Endodermal cell (in vitro differentiated cells): ENCODE data around the gene GJC2. TPM values are rescaled to one million over a fixed set of nuclear protein-coding genes. Genes with fewer than 3 reads are reported as not detected.

ENCODE experiments used
- DNase-seq: peaks from one replicate; pipeline ENCODE4 v3.0.0-alpha.2; 2017
- H3K27ac ChIP-seq: 2 replicates; pipeline ENCODE4 v1.5.1; 2013; ENCODE audit warnings: mild to moderate bottlenecking, low read depth, low read length, moderate library complexity
- H3K27me3 ChIP-seq: 2 replicates; pipeline ENCODE4 v1.6.1; 2013; ENCODE audit warnings: mild to moderate bottlenecking, low read length, moderate library complexity; ENCODE audit not compliant: insufficient read depth, control insufficient read depth, poor library complexity, severe bottlenecking
- H3K36me3 ChIP-seq: 2 replicates; pipeline ENCODE4 v1.7.0; 2013; ENCODE audit warnings: mild to moderate bottlenecking, low read length, moderate library complexity; ENCODE audit not compliant: control insufficient read depth, insufficient read depth
- H3K4me1 ChIP-seq: one replicate; pipeline ENCODE4 v1.7.0; 2013; ENCODE audit warnings: low read length; ENCODE audit not compliant: control insufficient read depth, insufficient read depth
- H3K4me3 ChIP-seq: 2 replicates; pipeline ENCODE4 v1.5.1; 2013; ENCODE audit warnings: mild to moderate bottlenecking, low read length, moderate library complexity
- H3K9ac ChIP-seq: 2 replicates; pipeline ENCODE4 v1.6.1; 2013; ENCODE audit warnings: mild to moderate bottlenecking, low read length, moderate library complexity; ENCODE audit not compliant: poor library complexity, severe bottlenecking; ENCODE audit errors: extremely low read depth
- H3K9me3 ChIP-seq: 2 replicates; pipeline ENCODE4 v1.6.1; 2013; ENCODE audit warnings: mild to moderate bottlenecking, low read length, moderate library complexity; ENCODE audit not compliant: control insufficient read depth
- H3K27ac Mint-ChIP-seq: 2 replicates; pipeline ENCODE4 v1.8.0; 2020; ENCODE audit warnings: mixed read lengths
- H3K27me3 Mint-ChIP-seq: 2 replicates; pipeline ENCODE4 v1.8.0; 2021; ENCODE audit warnings: mild to moderate bottlenecking, mixed read lengths; ENCODE audit not compliant: insufficient read depth
- H3K36me3 Mint-ChIP-seq: 2 replicates; pipeline ENCODE4 v1.8.0; 2020; ENCODE audit warnings: low read depth, mixed read lengths
- H3K4me1 Mint-ChIP-seq: 2 replicates; pipeline ENCODE4 v1.8.0; 2020; ENCODE audit warnings: mixed read lengths
- H3K4me3 Mint-ChIP-seq: 2 replicates; pipeline ENCODE4 v1.8.0; 2020; ENCODE audit warnings: mild to moderate bottlenecking, moderate library complexity, mixed read lengths
- H3K9me3 Mint-ChIP-seq: 2 replicates; pipeline ENCODE4 v1.8.0; 2020; ENCODE audit warnings: mild to moderate bottlenecking, mixed read lengths
- WGBS, 2 experiments: methylation state at CpG; one replicate each; pipeline versions ENCODE4 v1.1.5 to v1.1.7; 2013; ENCODE audit warnings: missing lambda C conversion rate in 2 of 2, mixed read lengths in 1 of 2; ENCODE audit not compliant: insufficient coverage in 1 of 2, insufficient read length in 1 of 2; 5-methylcytosine and 5-hydroxymethylcytosine counted together
- total RNA-seq, 2 donors: library from RNA; stranded (reverse); fragmentation: NEBNext Ultra II Directional in 1 of 2; extraction: Animal tissue kit (Norgen Biotek cat#: 25700) in 1 of 2; gene quantifications; 2 replicates in 1 of 2; 3 replicates in 1 of 2; pipeline ENCODE4 v1.2.1, GENCODE V29; 2021
- TF ChIP-seq, protein P1 (sequence below): fragments of 200-600 bp; sonication (generic); conservative IDR thresholded peaks from 2 replicates; pipeline ENCODE4 v1.5.0; 2021; ENCODE audit warnings: antibody characterized with exemption, mild to moderate bottlenecking

Gene GJC2
- total RNA-seq, 2 donors from 2014 or later = 0.53 to 0.60 TPM

- WGBS, 2 experiments = 88 to 89% methylated on average over 8 of the region's 8 CpGs
- TF ChIP-seq, protein P1, sequence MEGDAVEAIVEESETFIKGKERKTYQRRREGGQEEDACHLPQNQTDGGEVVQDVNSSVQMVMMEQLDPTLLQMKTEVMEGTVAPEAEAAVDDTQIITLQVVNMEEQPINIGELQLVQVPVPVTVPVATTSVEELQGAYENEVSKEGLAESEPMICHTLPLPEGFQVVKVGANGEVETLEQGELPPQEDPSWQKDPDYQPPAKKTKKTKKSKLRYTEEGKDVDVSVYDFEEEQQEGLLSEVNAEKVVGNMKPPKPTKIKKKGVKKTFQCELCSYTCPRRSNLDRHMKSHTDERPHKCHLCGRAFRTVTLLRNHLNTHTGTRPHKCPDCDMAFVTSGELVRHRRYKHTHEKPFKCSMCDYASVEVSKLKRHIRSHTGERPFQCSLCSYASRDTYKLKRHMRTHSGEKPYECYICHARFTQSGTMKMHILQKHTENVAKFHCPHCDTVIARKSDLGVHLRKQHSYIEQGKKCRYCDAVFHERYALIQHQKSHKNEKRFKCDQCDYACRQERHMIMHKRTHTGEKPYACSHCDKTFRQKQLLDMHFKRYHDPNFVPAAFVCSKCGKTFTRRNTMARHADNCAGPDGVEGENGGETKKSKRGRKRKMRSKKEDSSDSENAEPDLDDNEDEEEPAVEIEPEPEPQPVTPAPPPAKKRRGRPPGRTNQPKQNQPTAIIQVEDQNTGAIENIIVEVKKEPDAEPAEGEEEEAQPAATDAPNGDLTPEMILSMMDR = no peak
- Mint-ChIP-seq H3K27me3 (no peaks in the 10 kb centered on the region), H3K27ac (no peak overlapping the region), H3K9me3 (no peaks in the 10 kb centered on the region), H3K36me3 (no peaks in the 10 kb centered on the region), H3K4me1 (peaks cover 6% of the 10 kb centered on the region), H3K4me3 (no peak overlapping the region)
- Histone ChIP-seq H3K4me3 (no peak overlapping the region), H3K27ac (no peak overlapping the region), H3K9me3 (no peaks in the 10 kb centered on the region), H3K27me3 (no peaks in the 10 kb centered on the region), H3K36me3 (peaks cover 10% of the 10 kb centered on the region), H3K4me1 (peaks cover 3% of the 10 kb centered on the region), H3K9ac (no peak overlapping the region)
- no peak for DNase-seq
Observed at GRCh38 chr1:228144993-228145343, 4.8 kb upstream of the GJC2 start.

- no peak overlapping the region for H3K4me3 Mint-ChIP-seq
- no peaks in the 10 kb centered on the region for H3K9me3 ChIP-seq
- no peaks in the 10 kb centered on the region for H3K9me3 Mint-ChIP-seq
- TF ChIP-seq, protein P1 = no peak
- peaks cover 3% of the 10 kb centered on the region for H3K4me1 ChIP-seq
- H3K36me3 ChIP-seq = peaks cover 10% of the 10 kb centered on the region
- H3K36me3 Mint-ChIP-seq = no peaks in the 10 kb centered on the region
- DNase-seq = no peak
- H3K9ac ChIP-seq = no peak overlapping the region
- no peaks in the 10 kb centered on the region for H3K27me3 ChIP-seq
- H3K27ac ChIP-seq = no peak overlapping the region
- peaks cover 6% of the 10 kb centered on the region for H3K4me1 Mint-ChIP-seq
- no peak overlapping the region for H3K27ac Mint-ChIP-seq
- no peaks in the 10 kb centered on the region for H3K27me3 Mint-ChIP-seq
- WGBS, 2 experiments = 96 to 98% methylated on average over 16 to 31 of the region's 31 CpGs
- H3K4me3 ChIP-seq = no peak overlapping the region
Observed at GRCh38 chr1:228145463-228146416, 4.0 kb upstream of the GJC2 start.

- 94 to 95% methylated on average over 13 to 18 of the region's 18 CpGs for WGBS, 2 experiments
- Mint-ChIP-seq H3K27me3 (no peaks in the 10 kb centered on the region), H3K4me1 (no peaks in the 10 kb centered on the region), H3K9me3 (no peaks in the 10 kb centered on the region), H3K36me3 (no peaks in the 10 kb centered on the region), H3K4me3 (no peak overlapping the region), H3K27ac (no peak overlapping the region)
- Histone ChIP-seq H3K27me3 (no peaks in the 10 kb centered on the region), H3K9ac (no peak overlapping the region), H3K36me3 (peaks cover 10% of the 10 kb centered on the region), H3K27ac (no peak overlapping the region), H3K4me3 (no peak overlapping the region), H3K4me1 (peaks cover 3% of the 10 kb centered on the region), H3K9me3 (no peaks in the 10 kb centered on the region)
- DNase-seq = no peak
- TF ChIP-seq, protein P1 = no peak
Observed at GRCh38 chr1:228146417-228147150, 3.1 kb upstream of the GJC2 start.
